ENCODE results near the gene APOM. TPM values are rescaled to one million over a fixed set of nuclear protein-coding genes. Genes with fewer than 3 reads are reported as not detected.

Gene APOM
- polyA plus RNA-seq, 1 donor = 14.1 TPM

GRCh38 chr6:31692353-31692752 is 36.7 kb downstream of the APOM start:
- no CpG with 5 or more reads among the region's 4 CpGs for WGBS (ENCODE audit: insufficient coverage, low lambda C conversion rate)
- H3K36me3 ChIP-seq (ENCODE audit: control insufficient read depth, insufficient read depth, low read length) = peaks cover 90% of the 10 kb centered on the region
- DNase-seq = no peak

DNA sequence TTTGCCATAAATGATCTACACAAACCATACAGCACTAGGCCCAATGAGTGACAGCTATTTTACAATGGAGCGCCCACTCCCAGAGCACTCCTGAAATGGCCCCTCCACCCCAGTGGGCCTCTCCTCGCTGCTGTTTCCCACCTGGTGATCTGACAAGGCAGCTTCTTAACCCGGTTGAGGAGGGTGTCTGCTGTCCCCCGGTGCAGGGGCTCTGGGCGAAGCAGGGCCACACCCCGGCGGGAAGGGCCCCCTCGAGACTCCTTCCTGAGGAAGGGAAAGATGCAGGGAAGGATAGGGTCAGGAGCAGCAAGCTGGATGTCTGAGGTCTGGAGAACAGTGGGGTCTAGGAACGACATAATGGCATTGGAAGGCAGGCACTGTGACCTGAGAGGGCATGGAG is 37.2 kb downstream of the APOM start:
- Histone ChIP-seq H3K36me3 (ENCODE audit: control insufficient read depth, insufficient read depth, low read length) (peaks cover 89% of the 10 kb centered on the region), H3K4me1 (ENCODE audit: control insufficient read depth, insufficient read depth, low read length) (peaks cover 13% of the 10 kb centered on the region), H3K9me3 (ENCODE audit: control insufficient read depth, low read depth, low read length) (peaks cover 2% of the 10 kb centered on the region), H3K27me3 (ENCODE audit: control insufficient read depth, insufficient read depth, low read length) (no peaks in the 10 kb centered on the region), H3K4me3 (ENCODE audit: low read length) (no peak overlapping the region), H3K27ac (ENCODE audit: low read length) (no peak overlapping the region)
- no CpG with 5 or more reads among the region's 9 CpGs for WGBS (ENCODE audit: insufficient coverage, low lambda C conversion rate)
- no peak for DNase-seq

More at GRCh38 chr6:31692353-31692752, 36.7 kb downstream of the APOM start:
- H3K9me3 ChIP-seq (ENCODE audit: control insufficient read depth, low read depth, low read length) = peaks cover 2% of the 10 kb centered on the region
- H3K4me3 ChIP-seq (ENCODE audit: low read length) = no peak overlapping the region
- H3K27me3 ChIP-seq (ENCODE audit: control insufficient read depth, insufficient read depth, low read length) = no peaks in the 10 kb centered on the region
- no peak overlapping the region for H3K27ac ChIP-seq (ENCODE audit: low read length)
- peaks cover 13% of the 10 kb centered on the region for H3K4me1 ChIP-seq (ENCODE audit: control insufficient read depth, insufficient read depth, low read length)

- WGBS (ENCODE audit: insufficient coverage, low lambda C conversion rate) = no CpG with 5 or more reads among the region's 6 CpGs
- H3K36me3 ChIP-seq (ENCODE audit: control insufficient read depth, insufficient read depth, low read length) = peaks cover 82% of the 10 kb centered on the region
Measured at GRCh38 chr6:31693535-31693934, 37.8 kb downstream of the APOM start.

DNA sequence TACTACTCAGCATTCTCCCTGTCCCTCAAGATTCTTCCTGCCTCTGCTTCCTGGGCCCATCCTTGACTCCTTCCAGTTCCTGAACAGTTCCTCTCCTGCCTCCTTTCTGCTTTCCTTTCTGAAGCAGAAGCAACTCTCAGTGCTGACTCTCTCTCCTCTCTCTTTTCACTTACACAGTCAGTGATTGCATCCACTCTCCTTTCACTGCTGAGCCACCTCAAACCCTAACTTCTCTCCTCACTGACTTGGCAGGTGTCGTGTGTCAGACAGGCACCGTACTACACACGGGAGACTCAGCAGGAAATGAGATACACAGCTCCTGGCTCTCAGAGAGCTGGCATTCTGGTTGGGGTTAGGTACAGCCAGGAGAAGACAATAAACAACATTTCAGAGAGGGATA is 41.9 kb downstream of the APOM start:
- no CpG with 5 or more reads among the region's 3 CpGs for WGBS (ENCODE audit: insufficient coverage, low lambda C conversion rate)

More at GRCh38 chr6:31693535-31693934, 37.8 kb downstream of the APOM start:
- Histone ChIP-seq H3K4me1 (ENCODE audit: control insufficient read depth, insufficient read depth, low read length) (peaks cover 13% of the 10 kb centered on the region), H3K9me3 (ENCODE audit: control insufficient read depth, low read depth, low read length) (peaks cover 2% of the 10 kb centered on the region), H3K27me3 (ENCODE audit: control insufficient read depth, insufficient read depth, low read length) (no peaks in the 10 kb centered on the region), H3K4me3 (ENCODE audit: low read length) (no peak overlapping the region), H3K27ac (ENCODE audit: low read length) (no peak overlapping the region)
- no peak for DNase-seq

GRCh38 chr6:31700740-31701401 is 45.2 kb downstream of the APOM start:
- peak overlapping the region; percentile 11 for H3K27ac ChIP-seq (ENCODE audit: low read length)
- peaks cover 15% of the 10 kb centered on the region for H3K4me1 ChIP-seq (ENCODE audit: control insufficient read depth, insufficient read depth, low read length)
- 60% methylated on average over 2 of the region's 5 CpGs for WGBS (ENCODE audit: insufficient coverage, low lambda C conversion rate)
- H3K4me3 ChIP-seq (ENCODE audit: low read length) = no peak overlapping the region
- DNase-seq = peak in 1 of 2 donors; percentile 33
- no peaks in the 10 kb centered on the region for H3K27me3 ChIP-seq (ENCODE audit: control insufficient read depth, insufficient read depth, low read length)
- H3K9me3 ChIP-seq (ENCODE audit: control insufficient read depth, low read depth, low read length) = no peaks in the 10 kb centered on the region
- H3K36me3 ChIP-seq (ENCODE audit: control insufficient read depth, insufficient read depth, low read length) = peaks cover 29% of the 10 kb centered on the region

More for the DNA sequence above, 41.9 kb downstream of the APOM start:
- no peak overlapping the region for H3K27ac ChIP-seq (ENCODE audit: low read length)
- H3K36me3 ChIP-seq (ENCODE audit: control insufficient read depth, insufficient read depth, low read length) = peaks cover 59% of the 10 kb centered on the region
- no peak overlapping the region for H3K4me3 ChIP-seq (ENCODE audit: low read length)
- DNase-seq = no peak
- no peaks in the 10 kb centered on the region for H3K27me3 ChIP-seq (ENCODE audit: control insufficient read depth, insufficient read depth, low read length)
- H3K4me1 ChIP-seq (ENCODE audit: control insufficient read depth, insufficient read depth, low read length) = peaks cover 15% of the 10 kb centered on the region
- peaks cover 2% of the 10 kb centered on the region for H3K9me3 ChIP-seq (ENCODE audit: control insufficient read depth, low read depth, low read length)

DNA sequence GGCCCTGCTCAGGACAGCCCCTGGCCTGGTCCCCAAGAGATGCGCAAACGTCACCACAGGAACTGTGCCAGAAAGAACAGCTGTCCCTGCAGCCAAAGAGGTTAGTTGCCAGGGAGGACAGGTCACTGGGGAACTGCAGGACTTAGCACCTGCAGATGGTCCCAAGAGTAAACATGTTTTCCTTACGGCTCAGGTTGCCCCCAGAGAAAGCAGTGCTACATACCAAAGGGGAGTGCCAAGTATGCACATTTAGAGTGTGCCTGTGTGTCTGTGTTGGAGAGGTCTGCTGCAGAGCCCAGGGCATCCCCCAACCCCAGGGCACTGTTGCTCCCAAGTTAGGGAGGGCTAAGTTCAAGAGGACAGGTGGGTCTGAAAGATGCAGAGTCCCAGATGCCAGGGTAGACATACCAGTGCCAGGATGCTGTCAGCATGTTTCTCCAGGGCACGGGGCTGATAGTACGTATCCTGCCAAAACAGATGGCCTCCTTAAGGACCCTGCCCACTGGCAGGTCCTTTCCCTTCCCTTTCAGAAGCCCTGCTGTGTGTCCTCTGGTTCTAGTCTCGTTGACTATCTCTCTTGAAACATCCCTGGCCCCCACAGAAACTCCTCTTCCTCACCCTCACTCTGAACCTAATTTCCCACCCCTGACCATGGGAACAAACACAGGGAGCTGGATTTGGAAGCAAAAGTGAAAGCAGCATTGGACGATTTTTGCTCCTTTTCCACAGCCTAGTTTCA is 46.1 kb downstream of the APOM start:
- 0% methylated on average over 1 of the region's 7 CpGs for WGBS (ENCODE audit: insufficient coverage, low lambda C conversion rate)
- peaks cover 21% of the 10 kb centered on the region for H3K36me3 ChIP-seq (ENCODE audit: control insufficient read depth, insufficient read depth, low read length)
- H3K4me3 ChIP-seq (ENCODE audit: low read length) = peak overlapping the region; percentile 81
- no peaks in the 10 kb centered on the region for H3K27me3 ChIP-seq (ENCODE audit: control insufficient read depth, insufficient read depth, low read length)
- no peaks in the 10 kb centered on the region for H3K9me3 ChIP-seq (ENCODE audit: control insufficient read depth, low read depth, low read length)
- peak in 1 of 2 donors; percentile 49 for DNase-seq
- H3K4me1 ChIP-seq (ENCODE audit: control insufficient read depth, insufficient read depth, low read length) = peaks cover 15% of the 10 kb centered on the region
- peak overlapping the region; percentile 94 for H3K27ac ChIP-seq (ENCODE audit: low read length)

DNA sequence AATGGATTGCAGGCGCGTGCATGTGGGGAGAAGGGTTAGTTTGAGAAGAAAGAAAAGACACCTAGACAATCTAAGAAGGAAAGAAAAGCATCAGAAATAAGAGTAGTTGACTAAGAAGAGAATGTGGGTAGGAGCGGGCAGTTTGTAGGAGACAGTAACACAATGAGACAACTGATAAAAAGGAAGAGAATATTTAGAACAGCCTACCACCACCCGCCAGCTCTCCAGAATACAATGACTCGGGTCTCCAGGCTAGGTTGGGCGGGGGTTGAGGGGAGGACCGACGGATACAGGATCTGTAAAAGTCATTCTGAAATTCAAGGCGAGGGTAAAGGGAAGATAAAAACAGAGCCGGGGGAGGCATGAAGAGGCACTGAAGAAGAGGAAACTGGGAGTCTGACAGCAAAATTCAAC is 46.7 kb downstream of the APOM start:
- peaks cover 15% of the 10 kb centered on the region for H3K4me1 ChIP-seq (ENCODE audit: control insufficient read depth, insufficient read depth, low read length)
- peak overlapping the region; percentile 94 for H3K27ac ChIP-seq (ENCODE audit: low read length)
- peaks cover 17% of the 10 kb centered on the region for H3K36me3 ChIP-seq (ENCODE audit: control insufficient read depth, insufficient read depth, low read length)
- WGBS (ENCODE audit: insufficient coverage, low lambda C conversion rate) = 0% methylated on average over 4 of the region's 10 CpGs
- no peaks in the 10 kb centered on the region for H3K27me3 ChIP-seq (ENCODE audit: control insufficient read depth, insufficient read depth, low read length)
- no peaks in the 10 kb centered on the region for H3K9me3 ChIP-seq (ENCODE audit: control insufficient read depth, low read depth, low read length)
- H3K4me3 ChIP-seq (ENCODE audit: low read length) = peak overlapping the region; percentile 81
- DNase-seq = no peak

- no peaks in the 10 kb centered on the region for H3K27me3 ChIP-seq (ENCODE audit: control insufficient read depth, insufficient read depth, low read length)
- peak; percentile 99 for DNase-seq
- 17% methylated on average over 4 of the region's 54 CpGs for WGBS (ENCODE audit: insufficient coverage, low lambda C conversion rate)
- H3K27ac ChIP-seq (ENCODE audit: low read length) = peak within 1 kb of the TSS; percentile 94
- peaks cover 13% of the 10 kb centered on the region for H3K36me3 ChIP-seq (ENCODE audit: control insufficient read depth, insufficient read depth, low read length)
- H3K4me3 ChIP-seq (ENCODE audit: low read length) = peak within 1 kb of the TSS; percentile 81
- H3K4me1 ChIP-seq (ENCODE audit: control insufficient read depth, insufficient read depth, low read length) = peaks cover 15% of the 10 kb centered on the region
- no peaks in the 10 kb centered on the region for H3K9me3 ChIP-seq (ENCODE audit: control insufficient read depth, low read depth, low read length)
Measured at GRCh38 chr6:31702819-31703716, 47.4 kb downstream of the APOM start, which contains the start of gene ABHD16A. Gene ABHD16A, minus strand, starts transcription at chr6:31703324. Its CDS starts 43 bp downstream, at chr6:31703281.

- H3K36me3 ChIP-seq (ENCODE audit: control insufficient read depth, insufficient read depth, low read length) = no peaks in the 10 kb centered on the region
- no peaks in the 10 kb centered on the region for H3K27me3 ChIP-seq (ENCODE audit: control insufficient read depth, insufficient read depth, low read length)
- no peaks in the 10 kb centered on the region for H3K9me3 ChIP-seq (ENCODE audit: control insufficient read depth, low read depth, low read length)
- no peak overlapping the region for H3K4me3 ChIP-seq (ENCODE audit: low read length)
- no peak overlapping the region for H3K27ac ChIP-seq (ENCODE audit: low read length)
- peaks cover 12% of the 10 kb centered on the region for H3K4me1 ChIP-seq (ENCODE audit: control insufficient read depth, insufficient read depth, low read length)
- DNase-seq = no peak
- WGBS (ENCODE audit: insufficient coverage, low lambda C conversion rate) = no CpG with 5 or more reads among the region's 6 CpGs
Measured at GRCh38 chr6:31705931-31706330, 50.2 kb downstream of the APOM start.

DNA sequence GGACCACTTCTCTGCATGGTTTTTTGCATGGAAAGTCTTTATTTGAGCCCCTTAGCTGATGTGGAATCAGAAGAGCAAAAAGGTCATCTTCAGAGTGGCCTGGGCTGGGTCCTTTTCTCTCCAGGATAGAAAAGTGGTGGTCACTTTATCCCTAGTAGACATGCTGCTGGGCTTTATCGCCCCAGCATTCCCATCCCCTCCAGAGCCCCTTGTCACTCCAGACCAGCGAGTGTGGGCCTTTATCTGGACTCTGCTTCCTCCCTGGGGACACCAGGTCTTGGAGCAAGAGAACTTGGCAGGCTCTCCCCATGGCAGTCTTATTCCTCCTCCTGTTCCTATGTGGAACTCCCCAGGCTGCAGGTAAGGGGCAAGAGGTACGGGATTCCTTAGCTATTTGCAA is 50.9 kb downstream of the APOM start, which contains the start of gene LY6G6F:
Gene LY6G6F (plus strand): TSS at position 268 of the 400 bp plus-strand sequence. CDS start 41 bp downstream, at position 309.
- Histone ChIP-seq H3K4me3 (ENCODE audit: low read length) (no peak within 1 kb of the TSS), H3K4me1 (ENCODE audit: control insufficient read depth, insufficient read depth, low read length) (peaks cover 6% of the 10 kb centered on the region), H3K27me3 (ENCODE audit: control insufficient read depth, insufficient read depth, low read length) (no peaks in the 10 kb centered on the region), H3K36me3 (ENCODE audit: control insufficient read depth, insufficient read depth, low read length) (no peaks in the 10 kb centered on the region), H3K27ac (ENCODE audit: low read length) (no peak within 1 kb of the TSS), H3K9me3 (ENCODE audit: control insufficient read depth, low read depth, low read length) (no peaks in the 10 kb centered on the region)
- DNase-seq = no peak
- WGBS (ENCODE audit: insufficient coverage, low lambda C conversion rate) = no CpG with 5 or more reads among the region's 3 CpGs
